ENCODE data around the gene ZNF84.
A peak's percentile ranks its signal among the peaks of the same experiment; 100 is the strongest.

ZNF84 gene

DNA sequence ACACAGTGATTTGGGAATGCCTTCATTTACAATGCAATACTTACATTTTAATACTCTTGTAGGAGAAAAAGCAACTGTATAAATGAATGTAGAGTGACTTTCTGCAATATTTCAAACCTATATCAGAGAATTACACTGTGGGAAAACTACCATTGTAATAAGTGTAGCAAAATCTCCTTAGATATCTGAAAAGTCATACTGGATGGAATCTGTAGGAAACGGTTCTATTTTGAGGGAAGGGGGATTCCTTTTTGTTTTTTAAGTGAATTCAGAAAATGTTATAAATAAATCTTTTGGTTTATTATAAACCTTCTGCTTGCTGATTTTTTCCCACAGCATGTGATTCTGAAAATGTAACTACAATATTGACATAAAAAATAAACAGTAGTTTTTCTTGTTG, 69.8 kb downstream of the ZNF84 start:
- H3K9ac ChIP-seq (ENCODE audit: low read length in 5 of 5), result no peak overlapping the region
- H3K27me3 ChIP-seq (ENCODE audit: control insufficient read depth in 5 of 5, insufficient read depth in 4 of 5, low read length in 5 of 5), result no peaks in the 10 kb centered on the region
- H3K4me1 ChIP-seq (ENCODE audit: control insufficient read depth in 5 of 5, insufficient read depth in 5 of 5, low read length in 5 of 5), result no peaks in the 10 kb centered on the region
- H3K36me3 ChIP-seq (ENCODE audit: control insufficient read depth in 5 of 5, insufficient read depth in 5 of 5, low read length in 5 of 5), result peaks cover 32 to 61% (median 45%) of the 10 kb centered on the region in 5 donors
- H3K27ac ChIP-seq (ENCODE audit: low read depth, low read length), result no peak overlapping the region
- H3K9me3 ChIP-seq (ENCODE audit: control insufficient read depth in 5 of 5, low read length in 5 of 5), result peaks cover 79 to 100% (median 96%) of the 10 kb centered on the region in 5 donors
- peak overlapping the region; percentile 36 to 65 (median 51) for H3K4me3 ChIP-seq (ENCODE audit: low read depth in 1 of 5, low read length in 5 of 5)

DNA sequence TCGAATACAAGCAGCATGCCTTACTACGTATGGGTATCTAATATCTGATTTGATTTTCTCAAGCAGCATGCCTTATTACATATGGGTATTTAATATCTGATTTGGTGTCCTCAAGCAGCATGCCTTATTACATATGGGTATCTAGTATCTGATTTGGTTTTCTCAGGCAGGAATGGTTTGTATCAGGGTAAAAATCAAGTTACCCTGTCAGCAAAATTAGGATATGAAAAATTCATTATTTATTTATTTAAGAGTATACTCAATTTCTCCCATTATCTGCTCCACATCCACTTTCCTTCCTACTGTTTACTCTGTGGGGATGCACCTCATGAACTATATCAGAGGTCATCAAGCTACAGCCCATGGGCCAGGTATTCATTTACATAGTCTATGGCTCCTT, 70.8 kb downstream of the ZNF84 start:
- no peak overlapping the region for H3K27ac ChIP-seq (ENCODE audit: low read depth, low read length)
- no peaks in the 10 kb centered on the region for H3K4me1 ChIP-seq (ENCODE audit: control insufficient read depth in 5 of 5, insufficient read depth in 5 of 5, low read length in 5 of 5)
- H3K9ac ChIP-seq (ENCODE audit: low read length in 5 of 5), result no peak overlapping the region
- peak overlapping the region; percentile 36 to 65 (median 53) for H3K4me3 ChIP-seq (ENCODE audit: low read depth in 1 of 5, low read length in 5 of 5)
- H3K9me3 ChIP-seq (ENCODE audit: control insufficient read depth in 5 of 5, low read length in 5 of 5), result peaks cover 73 to 96% (median 89%) of the 10 kb centered on the region in 5 donors
- H3K27me3 ChIP-seq (ENCODE audit: control insufficient read depth in 5 of 5, insufficient read depth in 4 of 5, low read length in 5 of 5), result no peaks in the 10 kb centered on the region
- H3K36me3 ChIP-seq (ENCODE audit: control insufficient read depth in 5 of 5, insufficient read depth in 5 of 5, low read length in 5 of 5), result peaks cover 26 to 55% (median 36%) of the 10 kb centered on the region in 5 donors
